H1 (cell line): Measurements from ENCODE around the gene BNIP5. TPM values are rescaled to one million over a fixed set of nuclear protein-coding genes. Genes with fewer than 3 reads are reported as not detected.

Experiments used
- CTCF ChIA-PET: fragments of 300-600 bp; sonication (Branson Sonifier 250); formaldehyde crosslinking; loops from one replicate; lab custom pipeline; 2021; ENCODE audit not compliant: partially characterized antibody; lab: Charles Lee
- POLR2A ChIA-PET: fragments of 300-600 bp; sonication (Branson Sonifier 250); formaldehyde crosslinking; loops from one replicate; lab custom pipeline; 2021; ENCODE audit warnings: inconsistent platforms; ENCODE audit not compliant: partially characterized antibody; lab: Charles Lee
- DNase-seq, 2 experiments: peaks; one replicate each; pipeline versions ENCODE4 v3.0.0 to v3.0.0-alpha.2; 2010 to 2022; ENCODE audit warnings: low spot score in 2 of 2, low read depth in 1 of 2, mixed read lengths in 1 of 2
- FAIRE-seq: peaks from 2 replicates; lab custom pipeline; 2011; peaks lifted over from hg19 to GRCh38; lab: Jason Lieb, UNC
- H2AFZ ChIP-seq: 2 replicates; pipeline ENCODE4 v1.8.1; 2012; ENCODE audit warnings: low read length, inconsistent platforms
- H2AK5ac ChIP-seq: 2 replicates; pipeline ENCODE4 v1.6.1; 2013; ENCODE audit warnings: low read depth, low read length
- H2BK120ac ChIP-seq: replicated peaks from 2 replicates; pipeline ENCODE3; 2013; ENCODE audit warnings: low read depth, low read length, inconsistent platforms
- H2BK12ac ChIP-seq: 2 replicates; pipeline ENCODE4 v1.6.1; 2013; ENCODE audit warnings: low read depth, low read length
- H2BK15ac ChIP-seq: 2 replicates; pipeline ENCODE4 v1.6.1; 2013; ENCODE audit warnings: low read length
- H2BK20ac ChIP-seq: 2 replicates; pipeline ENCODE4 v1.6.1; 2013; ENCODE audit warnings: low read length
- H2BK5ac ChIP-seq: 2 replicates; pipeline ENCODE4 v1.6.1; 2013; ENCODE audit warnings: low read depth, low read length
- H3K14ac ChIP-seq: 2 replicates; pipeline ENCODE4 v1.6.1; 2013; ENCODE audit warnings: inconsistent platforms; ENCODE audit not compliant: insufficient read length
- H3K18ac ChIP-seq: 2 replicates; pipeline ENCODE4 v1.6.1; 2013; ENCODE audit warnings: low read length; ENCODE audit errors: extremely low read depth
- H3K23ac ChIP-seq: 2 replicates; pipeline ENCODE4 v1.6.1; 2013; ENCODE audit warnings: inconsistent platforms; ENCODE audit not compliant: insufficient read length
- H3K23me2 ChIP-seq: 2 replicates; pipeline ENCODE4 v1.6.1; 2013; ENCODE audit warnings: low read depth, low read length
- H3K27ac ChIP-seq: 2 replicates; pipeline ENCODE4 v1.6.1; 2011; ENCODE audit warnings: low read depth, low read length, inconsistent platforms
- H3K27me3 ChIP-seq, 4 experiments: replicated peaks in 1 of 4; 1 replicate in 1 of 4; 2 replicates in 3 of 4; pipeline versions ENCODE4 v1.6.1 to v1.8.1; 2011 to 2013; ENCODE audit warnings: low read length in 3 of 4, mild to moderate bottlenecking in 3 of 4, inconsistent platforms in 2 of 4, mixed read lengths in 2 of 4, moderate library complexity in 1 of 4; ENCODE audit not compliant: control insufficient read depth in 3 of 4, insufficient read depth in 3 of 4; ENCODE audit errors: extremely low read depth in 1 of 4
- H3K36me3 ChIP-seq, 4 experiments: 2 replicates each; pipeline versions ENCODE4 v1.6.1 to v1.8.1; 2011 to 2013; ENCODE audit warnings: mild to moderate bottlenecking in 4 of 4, low read length in 3 of 4, moderate library complexity in 2 of 4, control low read depth in 1 of 4, inconsistent platforms in 1 of 4; ENCODE audit not compliant: insufficient read depth in 4 of 4, control insufficient read depth in 2 of 4
- H3K4ac ChIP-seq: replicated peaks from 2 replicates; pipeline ENCODE3; 2013; ENCODE audit warnings: low read length, low read depth, mixed read lengths, inconsistent platforms; ENCODE audit not compliant: insufficient read length
- H3K4me1 ChIP-seq, 4 experiments: replicated peaks in 1 of 4; 1 replicate in 1 of 4; 2 replicates in 3 of 4; pipeline versions ENCODE4 v1.6.1 to v1.8.1; 2011 to 2013; ENCODE audit warnings: low read length in 3 of 4, inconsistent platforms in 2 of 4, mixed read lengths in 1 of 4; ENCODE audit not compliant: insufficient read depth in 4 of 4, control insufficient read depth in 3 of 4
- H3K4me2 ChIP-seq, 2 experiments: 2 replicates each; pipeline versions ENCODE4 v1.6.1 to v1.8.1; 2011 to 2013; ENCODE audit warnings: low read depth in 2 of 2, low read length in 2 of 2, control low read depth in 1 of 2, inconsistent platforms in 1 of 2, mild to moderate bottlenecking in 1 of 2; ENCODE audit not compliant: insufficient read depth in 1 of 2
- H3K4me3 ChIP-seq, 4 experiments: fragments of 200-600, 300-600 bp in 1 of 4; sonication (generic), shearing (Covaris generic), sonication (Bioruptor Twin) in 1 of 4; 2 replicates each; pipeline versions ENCODE4 v1.5.1 to v1.8.1; 2011 to 2016; ENCODE audit warnings: low read length in 4 of 4, low read depth in 3 of 4, control low read depth in 2 of 4, inconsistent platforms in 2 of 4, mild to moderate bottlenecking in 2 of 4, mixed read lengths in 1 of 4, moderate library complexity in 1 of 4; ENCODE audit not compliant: insufficient read depth in 2 of 4; ENCODE audit errors: extremely low read depth in 1 of 4
- H3K56ac ChIP-seq: replicated peaks from 2 replicates; pipeline ENCODE3; 2013; ENCODE audit warnings: low read depth, mild to moderate bottlenecking, mixed read lengths, low read length, inconsistent platforms; ENCODE audit not compliant: insufficient read length
- H3K79me1 ChIP-seq: 2 replicates; pipeline ENCODE4 v1.6.1; 2013; ENCODE audit warnings: low read depth, low read length, control low read depth
- H3K79me2 ChIP-seq, 2 experiments: 2 replicates each; pipeline versions ENCODE4 v1.6.1 to v1.8.1; 2012 to 2013; ENCODE audit warnings: low read length in 2 of 2, mild to moderate bottlenecking in 2 of 2, inconsistent platforms in 1 of 2; ENCODE audit not compliant: insufficient read depth in 2 of 2, control insufficient read depth in 1 of 2
- H3K9ac ChIP-seq, 4 experiments: replicated peaks in 1 of 4; 1 replicate in 1 of 4; 2 replicates in 3 of 4; pipeline versions ENCODE4 v1.6.1 to v1.8.1; 2011 to 2013; ENCODE audit warnings: low read depth in 3 of 4, low read length in 3 of 4, control low read depth in 2 of 4, mild to moderate bottlenecking in 2 of 4, moderate library complexity in 2 of 4, inconsistent platforms in 1 of 4; ENCODE audit errors: extremely low read depth in 1 of 4
- H3K9me3 ChIP-seq, 2 experiments: 2 replicates each; pipeline versions ENCODE4 v1.6.1 to v1.8.1; 2012 to 2013; ENCODE audit warnings: mild to moderate bottlenecking in 2 of 2, moderate library complexity in 2 of 2, control low read depth in 1 of 2, inconsistent platforms in 1 of 2, low read depth in 1 of 2, low read length in 1 of 2, mixed read lengths in 1 of 2; ENCODE audit not compliant: insufficient read depth in 2 of 2
- H4K20me1 ChIP-seq, 2 experiments: replicated peaks in 1 of 2; 2 replicates each; pipeline versions ENCODE3 to v1.8.1; 2011 to 2013; ENCODE audit warnings: inconsistent platforms in 2 of 2, low read length in 2 of 2, mild to moderate bottlenecking in 1 of 2; ENCODE audit not compliant: insufficient read depth in 2 of 2, control insufficient read depth in 1 of 2
- H4K5ac ChIP-seq: 2 replicates; pipeline ENCODE4 v1.6.1; 2013; ENCODE audit warnings: low read length, low read depth, mixed read lengths, inconsistent platforms; ENCODE audit not compliant: insufficient read length
- H4K8ac ChIP-seq: 2 replicates; pipeline ENCODE4 v1.8.0; 2013; ENCODE audit warnings: mild to moderate bottlenecking, moderate library complexity, low read length, inconsistent platforms; ENCODE audit not compliant: insufficient read depth; ENCODE audit errors: extremely low read depth
- H4K91ac ChIP-seq: replicated peaks from 2 replicates; pipeline ENCODE3; 2013; ENCODE audit warnings: low read length, mixed read lengths, inconsistent platforms; ENCODE audit not compliant: insufficient read length
- BACH1 ChIP-seq: IDR thresholded peaks from 2 replicates; pipeline ENCODE4 v1.6.1; 2012; ENCODE audit warnings: low read length, improper control_type of control experiment
- CHD1 ChIP-seq: IDR thresholded peaks from 2 replicates; pipeline ENCODE4 v1.6.1; 2012; ENCODE audit warnings: low read depth, low read length, improper control_type of control experiment
- GABPA ChIP-seq: IDR thresholded peaks from 2 replicates; pipeline ENCODE4 v1.6.1; 2011; ENCODE audit warnings: mild to moderate bottlenecking, low read length, moderate library complexity, borderline replicate concordance; ENCODE audit not compliant: insufficient read depth
- RBBP5 ChIP-seq: IDR thresholded peaks from 2 replicates; pipeline ENCODE4 v1.7.1; 2012; ENCODE audit warnings: low read depth, mild to moderate bottlenecking, inconsistent platforms, low read length, moderate library complexity, borderline replicate concordance
- SUZ12 ChIP-seq: fragments of 200-600 bp; sonication (generic); IDR thresholded peaks from 2 replicates; pipeline ENCODE4 v1.6.1; 2012; ENCODE audit warnings: mild to moderate bottlenecking, inconsistent platforms, low read length, moderate library complexity, mixed read lengths
- WGBS, 2 experiments: shearing (Covaris generic) in 1 of 2; methylation state at CpG; one replicate each; pipeline versions ENCODE4 v1.1.6 to v1.1.7; 2013 to 2015; ENCODE audit warnings: low lambda C conversion rate in 2 of 2, mixed read lengths in 2 of 2, inconsistent platforms in 1 of 2, low coverage in 1 of 2, missing lambda C conversion rate in 1 of 2; ENCODE audit not compliant: insufficient replicate concordance in 2 of 2, insufficient coverage in 1 of 2, insufficient read length in 1 of 2; ENCODE audit errors: extremely low coverage in 1 of 2, missing lambda C conversion rate in 1 of 2; 5-methylcytosine and 5-hydroxymethylcytosine counted together
- long read RNA-seq, 2 experiments: library from RNA in 1 of 2; library from capped mRNA in 1 of 2; stranded (forward); transcript quantifications; one replicate each; pipeline ENCODE4 v2.0.0, GENCODE V29; 2021; ENCODE audit warnings: inconsistent platforms in 1 of 2
- polyA minus RNA-seq, 3 experiments: library from RNA; depleted of rRNA, polyadenylated mRNA; stranded (reverse); fragments of >200 nt; gene quantifications; 1 replicate in 2 of 3; 2 replicates in 1 of 3; pipeline ENCODE4 v1.2.3, GENCODE V29; 2011
- polyA plus RNA-seq, 7 experiments: library from polyadenylated mRNA; depleted of rRNA in 3 of 7; stranded (reverse) in 5 of 7; unstranded in 2 of 7; fragments of >200 nt in 5 of 7; fragments of 200-250 nt in 2 of 7; gene quantifications; 1 replicate in 5 of 7; 2 replicates in 1 of 7; 4 replicates in 1 of 7; pipeline versions ENCODE4 v1.2.1 to v1.2.3, GENCODE V29; 2011 to 2013; ENCODE audit warnings: missing spikeins in 2 of 7, mixed read lengths in 2 of 7
- total RNA-seq: library from RNA; stranded (reverse); fragmentation: NEBNext Ultra II Directional; extraction: Animal tissue kit (Norgen Biotek cat#: 25700); gene quantifications from 2 replicates; pipeline ENCODE4 v1.2.1, GENCODE V29; 2021
- TF ChIP-seq, protein P1 (sequence below): IDR thresholded peaks from 2 replicates; pipeline ENCODE4 v1.6.1; 2011; ENCODE audit warnings: low read length, improper control_type of control experiment
- TF ChIP-seq, protein P2 (sequence below): IDR thresholded peaks from 2 replicates; pipeline ENCODE4 v1.6.1; 2011; ENCODE audit warnings: low read depth, mild to moderate bottlenecking, low read length; ENCODE audit not compliant: insufficient read depth

Gene BNIP5, protein sequence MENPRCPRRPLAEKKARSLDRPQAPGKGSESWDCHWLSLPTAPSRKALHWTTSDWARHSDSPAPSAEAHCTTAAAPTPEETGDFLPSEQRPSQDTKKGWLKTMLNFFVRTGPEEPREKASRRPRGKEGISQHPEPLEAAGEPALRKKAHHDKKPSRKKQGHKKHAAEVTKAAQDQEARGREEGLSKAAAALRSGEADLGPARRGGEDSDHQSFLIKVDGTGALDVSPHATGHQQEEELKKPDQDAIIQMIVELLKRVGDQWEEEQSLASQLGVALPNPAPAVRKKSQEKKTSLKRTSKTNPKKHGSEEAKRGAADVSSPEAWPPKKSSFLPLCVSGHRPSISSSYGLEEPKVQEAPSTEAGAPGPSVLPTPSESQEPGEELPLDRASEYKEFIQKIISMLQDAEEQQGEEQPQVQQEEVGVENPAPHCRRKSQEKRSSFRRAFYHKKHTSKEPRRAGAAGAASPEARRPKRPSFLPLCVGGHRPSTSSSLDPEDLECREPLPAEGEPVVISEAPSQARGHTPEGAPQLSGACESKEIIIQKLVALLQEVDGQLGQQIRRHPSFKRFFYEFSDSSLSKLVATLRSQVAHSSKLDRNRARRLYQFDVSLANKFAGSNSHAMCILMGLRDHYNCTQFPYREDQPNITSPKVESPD
- total RNA-seq (not detected in 2 replicates), polyA plus RNA-seq (2011; rRNA removed) (not detected in 2 replicates), polyA minus RNA-seq (2011; rRNA and poly(A)+ RNA removed) (0.20 TPM in 1 of 2 replicates, not detected in the other)
- not detected for polyA plus RNA-seq (2011; cell fraction: cytosol; rRNA removed)
- polyA plus RNA-seq (2011; cell fraction: nucleus; rRNA removed) = 0.03 TPM
- polyA plus RNA-seq (2012, experiment 1 of 2) = 0.05 TPM in 1 of 4 replicates, not detected in the others
- not detected for polyA plus RNA-seq (2012, experiment 2 of 2)
- polyA plus RNA-seq (2013, experiment 1 of 2) = not detected
- 0.02 TPM for polyA plus RNA-seq (2013, experiment 2 of 2)
- polyA minus RNA-seq (2011; cell fraction: cytosol; rRNA and poly(A)+ RNA removed) = not detected
- polyA minus RNA-seq (2011; cell fraction: nucleus; rRNA and poly(A)+ RNA removed) = not detected
- long read RNA-seq, experiment 1 = 0 reads
- long read RNA-seq, experiment 2 = 0 reads

DNA sequence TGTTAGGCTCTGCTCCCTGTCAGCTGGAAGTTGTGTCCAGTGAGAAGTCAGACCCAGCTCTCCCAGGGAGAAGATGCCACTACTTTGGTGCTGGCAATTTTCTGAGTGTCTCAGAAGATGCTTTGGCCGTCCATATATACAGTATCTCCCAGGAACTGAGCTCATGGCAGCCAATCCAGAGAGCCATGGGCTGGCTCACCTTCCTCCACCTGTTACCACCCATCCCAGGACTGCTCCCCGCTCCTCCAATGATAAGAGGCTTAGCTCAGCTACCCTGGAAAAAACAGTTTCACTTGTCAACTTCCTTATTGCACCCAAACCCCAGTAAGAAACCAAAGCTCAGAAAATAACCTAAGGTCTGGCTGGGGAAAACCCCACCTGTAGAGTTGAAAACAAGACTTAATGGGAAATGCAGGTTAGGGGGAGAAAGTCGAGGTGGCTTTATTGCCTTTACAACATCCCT lies at the start of gene BNIP5:
Gene BNIP5 (minus strand): TSS at position 110 of the 463 bp plus-strand sequence. CDS start 6,198 bp downstream, outside the sequence.
- Histone ChIP-seq H4K8ac (no peak within 1 kb of the TSS), H4K5ac (no peak within 1 kb of the TSS), H2BK5ac (no peak within 1 kb of the TSS), H2BK20ac (no peak within 1 kb of the TSS), H3K4me1 (peaks cover 0 to 5% (median 2%) of the 10 kb centered on the region in 4 experiments; a peak in 4 of 7 replicates), H2BK15ac (no peak within 1 kb of the TSS), H3K36me3 (no peaks in the 10 kb centered on the region), H3K23me2 (peaks cover 3% of the 10 kb centered on the region; the same call in 1 of the 2 replicates), H4K20me1 (no peaks in the 10 kb centered on the region), H4K91ac (no peak within 1 kb of the TSS), H2AK5ac (no peak within 1 kb of the TSS), H3K14ac (no peak within 1 kb of the TSS), H3K4ac (no peak within 1 kb of the TSS), H3K27ac (no peak within 1 kb of the TSS), H3K9me3 (no peaks in the 10 kb centered on the region), H2BK12ac (no peak within 1 kb of the TSS), H3K23ac (no peak within 1 kb of the TSS), H3K79me1 (no peaks in the 10 kb centered on the region), H3K4me2 (no peak within 1 kb of the TSS), H3K79me2 (no peaks in the 10 kb centered on the region), H3K9ac (no peak within 1 kb of the TSS), H3K4me3 (no peak within 1 kb of the TSS), H2BK120ac (no peak within 1 kb of the TSS), H3K56ac (no peak within 1 kb of the TSS), H2AFZ (no peak within 1 kb of the TSS), H3K18ac (no peak within 1 kb of the TSS), H3K27me3 (peaks cover 0 to 9% (median 4%) of the 10 kb centered on the region in 4 experiments; a peak in 3 of 7 replicates)
- CTCF ChIA-PET = interaction anchor here (1.0 to 2.9 kb wide), 2 partner anchors 24 to 46 kb away, joined by 3 to 13 read pairs; no protein-coding TSS in a partner anchor
- no peak for DNase-seq
- POLR2A ChIA-PET = no interaction called here
- WGBS, 2 experiments = 86% methylated on average over 3 of the region's 3 CpGs; no CpG with 5 or more reads in 1 of the 2 experiments
- FAIRE-seq = no peak
- TF ChIP-seq CHD1 (no peak), GABPA (no peak), RBBP5 (no peak), BACH1 (no peak), SUZ12 (no peak)
- TF ChIP-seq, protein P1, sequence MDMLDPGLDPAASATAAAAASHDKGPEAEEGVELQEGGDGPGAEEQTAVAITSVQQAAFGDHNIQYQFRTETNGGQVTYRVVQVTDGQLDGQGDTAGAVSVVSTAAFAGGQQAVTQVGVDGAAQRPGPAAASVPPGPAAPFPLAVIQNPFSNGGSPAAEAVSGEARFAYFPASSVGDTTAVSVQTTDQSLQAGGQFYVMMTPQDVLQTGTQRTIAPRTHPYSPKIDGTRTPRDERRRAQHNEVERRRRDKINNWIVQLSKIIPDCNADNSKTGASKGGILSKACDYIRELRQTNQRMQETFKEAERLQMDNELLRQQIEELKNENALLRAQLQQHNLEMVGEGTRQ = no peak
- TF ChIP-seq, protein P2, sequence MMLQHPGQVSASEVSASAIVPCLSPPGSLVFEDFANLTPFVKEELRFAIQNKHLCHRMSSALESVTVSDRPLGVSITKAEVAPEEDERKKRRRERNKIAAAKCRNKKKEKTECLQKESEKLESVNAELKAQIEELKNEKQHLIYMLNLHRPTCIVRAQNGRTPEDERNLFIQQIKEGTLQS = no peak
